HEK293 (cell line): ENCODE measurements around the gene MEAK7.

Source experiments
- CTCF ChIA-PET: fragments of 350-600 bp; formaldehyde crosslinking; extraction: SDS; loops from one replicate; lab custom pipeline; 2021; ENCODE audit warnings: antibody characterized with exemption; lab: Yijun Ruan, JAX
- POLR2A ChIA-PET: fragments of 300-600 bp; formaldehyde crosslinking; extraction: SDS; loops from one replicate; lab custom pipeline; 2020; ENCODE audit warnings: antibody characterized with exemption, inconsistent platforms; lab: Yijun Ruan, JAX
- H3K27ac ChIP-seq: fragments of 200-500 bp; sonication (Bioruptor generic); 2 replicates; pipeline ENCODE4 v1.5.1; 2014; ENCODE audit warnings: low read depth, low read length, control low read depth, inconsistent platforms; ENCODE audit errors: extremely low read depth
- H3K36me3 ChIP-seq, 2 experiments: fragments of 200-500 bp in 1 of 2; sonication (Bioruptor generic) in 1 of 2; 1 replicate in 1 of 2; 2 replicates in 1 of 2; pipeline ENCODE4 v1.5.1; 2014 to 2017; ENCODE audit warnings: inconsistent platforms in 2 of 2, low read length in 2 of 2; ENCODE audit not compliant: control insufficient read depth in 2 of 2, insufficient read depth in 1 of 2
- H3K4me1 ChIP-seq: fragments of 200-500 bp; sonication (Bioruptor generic); 2 replicates; pipeline ENCODE4 v1.5.1; 2014; ENCODE audit warnings: mild to moderate bottlenecking, low read length, inconsistent platforms; ENCODE audit not compliant: control insufficient read depth, insufficient read depth
- H3K4me3 ChIP-seq: 2 replicates; pipeline ENCODE4 v1.5.1; 2011; ENCODE audit warnings: low read depth, mild to moderate bottlenecking, control low read depth, low read length, moderate library complexity
- H3K9me3 ChIP-seq: fragments of 200-500 bp; sonication (Bioruptor generic); 2 replicates; pipeline ENCODE4 v1.5.1; 2014; ENCODE audit warnings: low read depth, low read length, inconsistent platforms; ENCODE audit not compliant: control insufficient read depth, insufficient read depth
- HOXA7 ChIP-seq: sonication (generic); formaldehyde crosslinking; IDR thresholded peaks from 2 replicates; pipeline ENCODE4 v1.8.1; 2022; ENCODE audit warnings: missing genetic modification reagents, borderline replicate concordance
- SCRT2 ChIP-seq: fragments of 450-650 bp; formaldehyde crosslinking; IDR thresholded peaks from 2 replicates; pipeline ENCODE4 v1.5.1; 2016; ENCODE audit warnings: missing biosample characterization, missing genetic modification characterization
- ZBTB1 ChIP-seq: fragments of 450-650 bp; formaldehyde crosslinking; IDR thresholded peaks from 2 replicates; pipeline ENCODE4 v1.5.1; 2016; ENCODE audit warnings: missing biosample characterization, missing genetic modification characterization
- ZBTB17 ChIP-seq: fragments of 450-650 bp; formaldehyde crosslinking; IDR thresholded peaks from 2 replicates; pipeline ENCODE4 v1.5.1; 2016; ENCODE audit warnings: missing biosample characterization, missing genetic modification characterization
- ZIC2 ChIP-seq: fragments of 450-650 bp; formaldehyde crosslinking; IDR thresholded peaks from 2 replicates; pipeline ENCODE4 v1.5.1; 2016; ENCODE audit warnings: missing biosample characterization, missing genetic modification characterization
- ZNF214 ChIP-seq: fragments of 450-650 bp; formaldehyde crosslinking; IDR thresholded peaks from 2 replicates; pipeline ENCODE4 v1.5.1; 2017; ENCODE audit warnings: missing biosample characterization, mild to moderate bottlenecking, missing genetic modification characterization, borderline replicate concordance
- ZNF221 ChIP-seq: fragments of 450-650 bp; formaldehyde crosslinking; IDR thresholded peaks from 2 replicates; pipeline ENCODE4 v1.5.1; 2017; ENCODE audit warnings: missing biosample characterization, missing genetic modification characterization, borderline replicate concordance
- ZNF274 ChIP-seq, 2 experiments: fragments of 200-500 bp in 1 of 2; fragments of 450-650 bp in 1 of 2; sonication (Bioruptor generic) in 1 of 2; formaldehyde crosslinking in 1 of 2; IDR thresholded peaks; 2 replicates each; pipeline versions ENCODE4 v1.5.1 to v1.6.1; 2014 to 2016; ENCODE audit warnings: borderline replicate concordance in 1 of 2, inconsistent platforms in 1 of 2, low read length in 1 of 2, missing biosample characterization in 1 of 2, missing genetic modification characterization in 1 of 2
- ZNF341 ChIP-seq: fragments of 450-650 bp; formaldehyde crosslinking; IDR thresholded peaks from 2 replicates; pipeline ENCODE4; 2016; ENCODE audit warnings: low read depth, missing biosample characterization, missing genetic modification characterization
- ZNF37A ChIP-seq: fragments of 450-650 bp; IDR thresholded peaks from 2 replicates; pipeline ENCODE4 v1.5.1; 2018; ENCODE audit warnings: missing biosample characterization, missing genetic modification characterization
- ZNF555 ChIP-seq: fragments of 450-650 bp; formaldehyde crosslinking; conservative IDR thresholded peaks from 2 replicates; pipeline ENCODE4 v1.5.1; 2017; ENCODE audit warnings: missing biosample characterization, mild to moderate bottlenecking, missing genetic modification characterization, inconsistent platforms
- ZNF558 ChIP-seq: fragments of 450-650 bp; formaldehyde crosslinking; IDR thresholded peaks from 2 replicates; pipeline ENCODE4 v1.5.1; 2016; ENCODE audit warnings: missing biosample characterization, missing genetic modification characterization
- ZNF561 ChIP-seq: fragments of 450-650 bp; IDR thresholded peaks from 2 replicates; pipeline ENCODE4 v1.5.1; 2018; ENCODE audit warnings: missing biosample characterization, missing genetic modification characterization, borderline replicate concordance
- ZNF623 ChIP-seq: fragments of 450-650 bp; formaldehyde crosslinking; IDR thresholded peaks from 2 replicates; pipeline ENCODE4 v1.5.1; 2016; ENCODE audit warnings: missing biosample characterization, missing genetic modification characterization
- ZNF624 ChIP-seq: fragments of 450-650 bp; formaldehyde crosslinking; IDR thresholded peaks from 2 replicates; pipeline ENCODE4 v1.5.1; 2017; ENCODE audit warnings: missing biosample characterization, missing genetic modification characterization
- ZNF664 ChIP-seq: fragments of 450-650 bp; formaldehyde crosslinking; IDR thresholded peaks from 2 replicates; pipeline ENCODE4 v1.5.1; 2016; ENCODE audit warnings: missing biosample characterization, missing genetic modification characterization
- ZNF747 ChIP-seq: fragments of 450-650 bp; formaldehyde crosslinking; IDR thresholded peaks from 2 replicates; pipeline ENCODE4 v1.5.1; 2016; ENCODE audit warnings: missing biosample characterization, missing genetic modification characterization
- ZNF76 ChIP-seq: fragments of 450-650 bp; formaldehyde crosslinking; IDR thresholded peaks from 2 replicates; pipeline ENCODE4; 2016; ENCODE audit warnings: low read depth, missing biosample characterization, missing genetic modification characterization, borderline replicate concordance
- ZNF837 ChIP-seq: fragments of 450-650 bp; formaldehyde crosslinking; IDR thresholded peaks from 2 replicates; pipeline ENCODE4 v1.5.1; 2016; ENCODE audit warnings: missing biosample characterization, missing genetic modification characterization
- ZSCAN23 ChIP-seq: fragments of 450-650 bp; formaldehyde crosslinking; IDR thresholded peaks from 2 replicates; pipeline ENCODE4 v1.5.1; 2016; ENCODE audit warnings: missing biosample characterization, missing genetic modification characterization
- TF ChIP-seq, protein P1 (sequence below): fragments of 450-650 bp; formaldehyde crosslinking; IDR thresholded peaks from 2 replicates; pipeline ENCODE4 v1.5.0; 2017; ENCODE audit warnings: missing biosample characterization, missing genetic modification characterization, borderline replicate concordance
- TF ChIP-seq, protein P2 (sequence below): fragments of 450-650 bp; IDR thresholded peaks from 2 replicates; pipeline ENCODE4 v1.5.1; 2018; ENCODE audit warnings: missing biosample characterization, mild to moderate bottlenecking, missing genetic modification characterization
- TF ChIP-seq, protein P3 (sequence below): fragments of 450-650 bp; formaldehyde crosslinking; IDR thresholded peaks from 2 replicates; pipeline ENCODE4 v1.5.1; 2016; ENCODE audit warnings: missing biosample characterization, missing genetic modification characterization
- TF ChIP-seq, protein P4 (sequence below): sonication (generic); formaldehyde crosslinking; IDR thresholded peaks from 2 replicates; pipeline ENCODE4 v1.8.1; 2022; ENCODE audit warnings: mild to moderate bottlenecking, moderate library complexity, missing genetic modification reagents

The MEAK7 gene

DNA sequence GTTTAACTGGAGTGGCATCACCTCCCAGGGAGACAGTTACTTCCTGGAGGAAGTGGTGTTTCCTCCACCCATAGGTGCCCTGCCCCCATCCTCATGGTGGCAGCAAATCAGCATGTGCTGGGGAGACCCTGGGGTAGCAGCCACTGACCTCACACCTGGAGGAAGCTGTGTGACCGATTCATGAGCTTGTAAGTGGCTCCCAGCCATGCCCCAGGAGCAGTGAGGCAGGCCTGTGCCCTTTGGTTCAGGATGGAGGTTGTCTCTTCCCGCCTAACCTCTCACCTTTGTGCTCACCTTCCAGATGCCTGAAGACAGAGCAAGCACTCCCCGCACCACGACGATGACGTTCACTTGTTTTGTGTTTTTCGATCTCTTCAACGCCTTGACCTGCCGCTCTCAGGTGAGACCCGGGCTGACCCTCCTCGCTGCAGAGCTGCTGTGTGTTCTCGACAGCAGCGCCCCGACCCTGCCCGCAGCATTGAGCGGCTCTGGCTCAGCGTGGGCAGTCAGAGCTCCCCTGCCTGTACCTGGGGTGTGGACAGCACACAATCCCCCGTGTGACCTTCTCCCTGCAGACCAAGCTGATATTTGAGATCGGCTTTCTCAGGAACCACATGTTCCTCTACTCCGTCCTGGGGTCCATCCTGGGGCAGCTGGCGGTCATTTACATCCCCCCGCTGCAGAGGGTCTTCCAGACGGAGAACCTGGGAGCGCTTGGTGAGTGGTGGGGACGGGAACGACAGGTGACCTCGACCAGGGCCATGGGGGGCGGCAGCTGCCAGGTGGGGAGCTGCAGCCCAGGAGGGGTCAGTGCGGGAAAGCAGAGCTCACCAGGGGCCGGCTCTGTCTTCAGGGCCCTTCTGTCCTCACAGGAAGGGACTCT, 42.8 kb downstream of the MEAK7 start:
- TF ChIP-seq ZIC2 (tag by site-specific recombination): peak; percentile 50
- TF ChIP-seq ZBTB17 (tag by site-specific recombination): no peak
- CTCF ChIA-PET: no interaction called here
- Histone ChIP-seq H3K4me1 (no peaks in the 10 kb centered on the region), H3K27ac (no peak overlapping the region), H3K4me3 (no peak overlapping the region), H3K36me3 (peaks cover 0 to 6% of the 10 kb centered on the region in 2 experiments; a peak in 1 of 3 replicates), H3K9me3 (no peaks in the 10 kb centered on the region)
- POLR2A ChIA-PET: no interaction called here

DNA sequence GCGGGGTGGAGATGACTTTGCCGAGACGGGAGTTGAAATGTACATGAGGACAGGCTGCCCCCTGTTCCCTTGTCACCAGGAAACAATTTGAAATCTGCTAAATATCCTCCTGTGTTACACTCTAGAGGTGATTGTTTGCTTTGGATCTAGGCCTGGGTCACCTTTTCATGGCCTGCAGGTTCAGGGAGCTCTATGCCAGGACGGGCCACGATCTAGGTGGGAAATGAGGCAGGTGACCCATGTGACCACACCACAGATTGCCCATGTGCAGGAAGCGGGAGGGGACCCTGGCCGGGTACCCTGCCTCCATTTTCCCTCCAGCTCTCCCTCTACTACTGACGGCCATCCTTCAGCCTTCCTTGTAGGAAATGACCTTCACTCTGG, 43.4 kb downstream of the MEAK7 start:
- H3K9me3 ChIP-seq: no peaks in the 10 kb centered on the region
- CTCF ChIA-PET: no interaction called here
- peaks cover 0 to 6% of the 10 kb centered on the region in 2 experiments; a peak in 1 of 3 replicates for H3K36me3 ChIP-seq
- TF ChIP-seq ZNF221 (tag by site-specific recombination) (no peak), ZNF747 (tag by site-specific recombination) (no peak), ZNF664 (tag by site-specific recombination) (no peak), ZBTB17 (tag by site-specific recombination) (no peak), ZNF76 (tag by site-specific recombination) (no peak), ZSCAN23 (no peak), ZNF214 (tag by site-specific recombination) (no peak), ZNF558 (tag by site-specific recombination) (no peak), ZNF341 (tag by site-specific recombination) (no peak), ZNF274 (IDR thresholded peaks at IDR 0.05; ENCODE audit: low read length) (no peak), ZNF274 (tag by site-specific recombination; IDR thresholded peaks at IDR 0.05; ENCODE audit: borderline replicate concordance) (no peak), ZNF561 (tag by site-specific recombination) (no peak)
- TF ChIP-seq, protein P1, sequence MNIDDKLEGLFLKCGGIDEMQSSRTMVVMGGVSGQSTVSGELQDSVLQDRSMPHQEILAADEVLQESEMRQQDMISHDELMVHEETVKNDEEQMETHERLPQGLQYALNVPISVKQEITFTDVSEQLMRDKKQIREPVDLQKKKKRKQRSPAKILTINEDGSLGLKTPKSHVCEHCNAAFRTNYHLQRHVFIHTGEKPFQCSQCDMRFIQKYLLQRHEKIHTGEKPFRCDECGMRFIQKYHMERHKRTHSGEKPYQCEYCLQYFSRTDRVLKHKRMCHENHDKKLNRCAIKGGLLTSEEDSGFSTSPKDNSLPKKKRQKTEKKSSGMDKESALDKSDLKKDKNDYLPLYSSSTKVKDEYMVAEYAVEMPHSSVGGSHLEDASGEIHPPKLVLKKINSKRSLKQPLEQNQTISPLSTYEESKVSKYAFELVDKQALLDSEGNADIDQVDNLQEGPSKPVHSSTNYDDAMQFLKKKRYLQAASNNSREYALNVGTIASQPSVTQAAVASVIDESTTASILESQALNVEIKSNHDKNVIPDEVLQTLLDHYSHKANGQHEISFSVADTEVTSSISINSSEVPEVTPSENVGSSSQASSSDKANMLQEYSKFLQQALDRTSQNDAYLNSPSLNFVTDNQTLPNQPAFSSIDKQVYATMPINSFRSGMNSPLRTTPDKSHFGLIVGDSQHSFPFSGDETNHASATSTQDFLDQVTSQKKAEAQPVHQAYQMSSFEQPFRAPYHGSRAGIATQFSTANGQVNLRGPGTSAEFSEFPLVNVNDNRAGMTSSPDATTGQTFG (tag by site-specific recombination): no peak
- TF ChIP-seq, all 188 proteins: peak for 0
- Histone ChIP-seq H3K4me3 (no peak overlapping the region), H3K4me1 (no peaks in the 10 kb centered on the region), H3K27ac (no peak overlapping the region)
- POLR2A ChIA-PET: no interaction called here

DNA sequence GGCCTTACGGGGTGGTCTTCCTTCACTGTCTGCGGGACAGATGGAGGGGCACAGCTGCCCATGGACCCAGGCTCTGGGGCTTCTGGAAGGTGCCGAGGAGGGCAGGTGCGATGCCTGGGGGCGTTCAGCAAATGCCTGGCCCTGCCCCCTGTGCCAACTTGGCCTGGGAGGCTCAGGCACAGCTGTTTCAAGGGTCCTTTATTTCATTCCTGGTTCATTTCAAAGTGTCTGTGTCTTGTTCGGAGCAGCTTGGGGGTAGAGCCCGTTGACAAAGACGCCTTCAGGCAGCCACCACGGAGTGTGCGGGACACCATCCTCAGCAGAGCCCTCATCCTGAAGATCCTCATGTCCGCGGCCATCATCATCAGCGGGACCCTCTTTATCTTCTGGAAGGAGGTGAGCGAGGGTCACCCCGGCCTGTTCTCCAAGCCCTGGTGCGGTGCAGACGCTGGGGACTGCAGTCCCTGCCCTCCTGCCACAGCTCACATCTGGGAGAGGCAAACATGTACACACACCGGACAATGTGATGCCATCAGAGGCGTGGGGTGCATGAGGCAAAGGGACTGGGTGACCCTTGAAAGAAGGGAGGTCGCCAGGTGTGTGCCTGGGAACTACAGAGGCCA, 43.9 kb downstream of the MEAK7 start:
- no peak overlapping the region for H3K4me3 ChIP-seq
- no peak overlapping the region for H3K27ac ChIP-seq
- peaks cover 0 to 6% of the 10 kb centered on the region in 2 experiments; a peak in 1 of 3 replicates for H3K36me3 ChIP-seq
- ChIA-PET CTCF (no interaction called here), POLR2A (no interaction called here)
- no peaks in the 10 kb centered on the region for H3K9me3 ChIP-seq
- H3K4me1 ChIP-seq: no peaks in the 10 kb centered on the region
- TF ChIP-seq HOXA7 (CRISPR knock-in tag) (no peak), SCRT2 (no peak), ZNF624 (no peak), ZBTB1 (tag by site-specific recombination) (no peak), ZNF837 (tag by site-specific recombination) (no peak), ZNF623 (tag by site-specific recombination) (no peak), ZNF561 (tag by site-specific recombination) (no peak), ZNF555 (tag by site-specific recombination) (no peak), ZNF37A (tag by site-specific recombination) (no peak)
- TF ChIP-seq, protein P2, sequence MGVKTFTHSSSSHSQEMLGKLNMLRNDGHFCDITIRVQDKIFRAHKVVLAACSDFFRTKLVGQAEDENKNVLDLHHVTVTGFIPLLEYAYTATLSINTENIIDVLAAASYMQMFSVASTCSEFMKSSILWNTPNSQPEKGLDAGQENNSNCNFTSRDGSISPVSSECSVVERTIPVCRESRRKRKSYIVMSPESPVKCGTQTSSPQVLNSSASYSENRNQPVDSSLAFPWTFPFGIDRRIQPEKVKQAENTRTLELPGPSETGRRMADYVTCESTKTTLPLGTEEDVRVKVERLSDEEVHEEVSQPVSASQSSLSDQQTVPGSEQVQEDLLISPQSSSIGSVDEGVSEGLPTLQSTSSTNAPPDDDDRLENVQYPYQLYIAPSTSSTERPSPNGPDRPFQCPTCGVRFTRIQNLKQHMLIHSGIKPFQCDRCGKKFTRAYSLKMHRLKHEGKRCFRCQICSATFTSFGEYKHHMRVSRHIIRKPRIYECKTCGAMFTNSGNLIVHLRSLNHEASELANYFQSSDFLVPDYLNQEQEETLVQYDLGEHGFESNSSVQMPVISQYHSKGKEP (tag by site-specific recombination): no peak
- TF ChIP-seq, protein P3, sequence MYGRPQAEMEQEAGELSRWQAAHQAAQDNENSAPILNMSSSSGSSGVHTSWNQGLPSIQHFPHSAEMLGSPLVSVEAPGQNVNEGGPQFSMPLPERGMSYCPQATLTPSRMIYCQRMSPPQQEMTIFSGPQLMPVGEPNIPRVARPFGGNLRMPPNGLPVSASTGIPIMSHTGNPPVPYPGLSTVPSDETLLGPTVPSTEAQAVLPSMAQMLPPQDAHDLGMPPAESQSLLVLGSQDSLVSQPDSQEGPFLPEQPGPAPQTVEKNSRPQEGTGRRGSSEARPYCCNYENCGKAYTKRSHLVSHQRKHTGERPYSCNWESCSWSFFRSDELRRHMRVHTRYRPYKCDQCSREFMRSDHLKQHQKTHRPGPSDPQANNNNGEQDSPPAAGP (tag by site-specific recombination): no peak
- TF ChIP-seq, protein P4, sequence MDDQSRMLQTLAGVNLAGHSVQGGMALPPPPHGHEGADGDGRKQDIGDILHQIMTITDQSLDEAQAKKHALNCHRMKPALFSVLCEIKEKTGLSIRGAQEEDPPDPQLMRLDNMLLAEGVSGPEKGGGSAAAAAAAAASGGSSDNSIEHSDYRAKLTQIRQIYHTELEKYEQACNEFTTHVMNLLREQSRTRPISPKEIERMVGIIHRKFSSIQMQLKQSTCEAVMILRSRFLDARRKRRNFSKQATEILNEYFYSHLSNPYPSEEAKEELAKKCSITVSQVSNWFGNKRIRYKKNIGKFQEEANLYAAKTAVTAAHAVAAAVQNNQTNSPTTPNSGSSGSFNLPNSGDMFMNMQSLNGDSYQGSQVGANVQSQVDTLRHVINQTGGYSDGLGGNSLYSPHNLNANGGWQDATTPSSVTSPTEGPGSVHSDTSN (CRISPR knock-in tag): no peak
